ENCODE measurements around the gene KRT35. TPM values are rescaled to one million over a fixed set of nuclear protein-coding genes. Genes with fewer than 3 reads are reported as not detected.

KRT35 gene
- total and polyA plus RNA-seq, 10 of the 15 experiments (the other 5 are each of a cell fraction or from before 2014, with no cell fraction given), result not detected

DNA sequence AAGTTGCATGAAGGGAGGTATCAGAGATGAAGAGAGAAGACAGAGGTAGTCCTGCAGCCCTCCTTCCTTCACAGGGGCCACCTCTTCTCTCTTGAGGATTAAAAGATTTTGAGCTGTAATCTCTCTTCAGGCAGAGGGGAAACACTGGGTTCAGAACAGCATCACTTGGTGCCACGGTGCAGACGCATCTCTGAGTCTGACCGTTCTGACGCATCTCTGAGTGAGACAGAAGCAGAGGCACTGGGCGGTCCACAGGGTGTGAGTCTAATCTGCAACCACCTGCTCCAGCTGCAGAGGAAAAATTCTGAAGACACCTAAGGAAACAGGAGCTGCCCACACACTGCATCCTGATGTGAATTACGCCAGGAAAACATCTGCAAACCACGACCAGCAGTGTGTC lies 51.3 kb downstream of the KRT35 start:
- no TSS peak for BruUV-seq (replicated peaks)
- ChIA-PET POLR2A (no interaction called here), SMC1A (ENCODE audit: uncharacterized antibody, unreplicated experiment) (no interaction called here), CTCF (no interaction called here), RAD21 (ENCODE audit: unreplicated experiment) (no interaction called here)
- WGBS (ENCODE audit: insufficient coverage, insufficient replicate concordance, low lambda C conversion rate, missing lambda C conversion rate), result 36% methylated on average over 7 of the region's 7 CpGs
- H3K36me3 ChIP-seq (ENCODE audit: control insufficient read depth in 2 of 2, insufficient read depth in 2 of 2, low read length in 1 of 2), result no peaks in the 10 kb centered on the region
- no peaks in the 10 kb centered on the region for H3K4me1 ChIP-seq (ENCODE audit: control insufficient read depth, insufficient read depth, low read length)
- H3K27ac ChIP-seq (ENCODE audit: control insufficient read depth, insufficient read depth), result no peak overlapping the region
- in situ Hi-C loops (cut with MboI), result no loop called here
- no peak for DNase-seq (ENCODE audit: low read depth, low spot score)
- H2AFZ ChIP-seq (ENCODE audit: control insufficient read depth, low read depth, low read length), result no peak overlapping the region
- H3K27me3 ChIP-seq (replicated peaks in 1 of 2; ENCODE audit: control insufficient read depth in 2 of 2, insufficient read depth in 2 of 2, low read length in 1 of 2), result peaks cover 0 to 1% of the 10 kb centered on the region in 2 experiments; a peak in 2 of 4 replicates
- H3K4me2 ChIP-seq (ENCODE audit: control insufficient read depth, insufficient read depth), result no peak overlapping the region
- no peaks in the 10 kb centered on the region for H4K20me1 ChIP-seq (ENCODE audit: control insufficient read depth, insufficient read depth)
- TF ChIP-seq SMARCA5 (IDR thresholded peaks at IDR 0.05) (no peak), SMAD5 (IDR thresholded peaks at IDR 0.05; ENCODE audit: low read depth) (no peak), SIN3A (IDR thresholded peaks at IDR 0.05; ENCODE audit: low read depth, low read length) (no peak), IKZF2 (IDR thresholded peaks at IDR 0.05) (no peak), ZNF207 (IDR thresholded peaks at IDR 0.05; ENCODE audit: borderline replicate concordance) (no peak), TAF1 (IDR thresholded peaks at IDR 0.05; ENCODE audit: borderline replicate concordance, low read depth, low read length) (no peak), HCFC1 (IDR thresholded peaks at IDR 0.05; ENCODE audit: low read length) (no peak), SUZ12 (IDR thresholded peaks at IDR 0.05; ENCODE audit: unreplicated experiment) (no peak), IKZF1 (conservative IDR thresholded peaks at IDR 0.05) (no peak)
- TF ChIP-seq, protein P1, sequence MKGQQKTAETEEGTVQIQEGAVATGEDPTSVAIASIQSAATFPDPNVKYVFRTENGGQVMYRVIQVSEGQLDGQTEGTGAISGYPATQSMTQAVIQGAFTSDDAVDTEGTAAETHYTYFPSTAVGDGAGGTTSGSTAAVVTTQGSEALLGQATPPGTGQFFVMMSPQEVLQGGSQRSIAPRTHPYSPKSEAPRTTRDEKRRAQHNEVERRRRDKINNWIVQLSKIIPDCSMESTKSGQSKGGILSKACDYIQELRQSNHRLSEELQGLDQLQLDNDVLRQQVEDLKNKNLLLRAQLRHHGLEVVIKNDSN (IDR thresholded peaks at IDR 0.05; ENCODE audit: borderline replicate concordance, extremely low read length, insufficient read depth, low read depth, low read length), result no peak
- ATAC-seq, result no peak
- no peaks in the 10 kb centered on the region for H3K9me3 ChIP-seq (replicated peaks; ENCODE audit: control insufficient read depth, insufficient read depth, low read length)
- H3K79me2 ChIP-seq (ENCODE audit: control insufficient read depth, insufficient read depth, low read length), result no peaks in the 10 kb centered on the region
- H3K9ac ChIP-seq (ENCODE audit: control insufficient read depth, insufficient read depth, low read length), result no peak overlapping the region
- no peak overlapping the region for H3K4me3 ChIP-seq
- intact Hi-C loops (cut with micrococcal nuclease; ENCODE audit: unreplicated experiment), result no loop called here
- FAIRE-seq, result no peak

Measured in GM12878 (cell line).